Ovary (tissue), 9 donors: ENCODE measurements around the gene CDHR3. TPM values are rescaled to one million over a fixed set of nuclear protein-coding genes. Genes with fewer than 3 reads are reported as not detected.

Experiments used
- DNase-seq, 5 donors: peaks; one replicate each; pipeline ENCODE4 v3.0.0-alpha.2; 2019 to 2020
- H3K27ac ChIP-seq, 2 donors: fragments of 200-600 bp; one replicate each; pipeline versions ENCODE4 v1.5.1 to v1.8.0; 2019 to 2022
- H3K27me3 ChIP-seq: fragments of 200-600 bp; one replicate; pipeline ENCODE4 v1.8.0; 2022
- H3K36me3 ChIP-seq: fragments of 200-600 bp; sonication (generic); one replicate; pipeline ENCODE4 v1.5.1; 2019
- H3K4me1 ChIP-seq: one replicate; pipeline ENCODE4 v1.8.1; 2013; ENCODE audit warnings: mild to moderate bottlenecking, moderate library complexity; ENCODE audit not compliant: insufficient read depth
- H3K4me3 ChIP-seq: fragments of 200-600 bp; sonication (generic); one replicate; pipeline ENCODE4 v1.5.1; 2017
- H3K9me3 ChIP-seq, 2 donors: fragments of 200-600 bp in 1 of 2; sonication (generic) in 1 of 2; one replicate each; pipeline versions ENCODE4 v1.5.1 to v1.8.1; 2013 to 2019; ENCODE audit warnings: mild to moderate bottlenecking in 1 of 2, moderate library complexity in 1 of 2
- CTCF ChIP-seq, 3 donors: fragments of 450-650 bp in 2 of 3; fragments of 200-600 bp in 1 of 3; IDR thresholded peaks; one replicate each; pipeline versions ENCODE4 v1.5.1 to v1.8.0; 2016 to 2022; ENCODE audit warnings: antibody characterized with exemption in 3 of 3, mild to moderate bottlenecking in 1 of 3
- EP300 ChIP-seq: sonication (generic); formaldehyde crosslinking; IDR thresholded peaks from one replicate; pipeline ENCODE4 v1.6.1; 2017; ENCODE audit warnings: antibody characterized with exemption
- POLR2A ChIP-seq: fragments of 450-650 bp; IDR thresholded peaks from one replicate; pipeline ENCODE4 v1.6.1; 2017; ENCODE audit warnings: antibody characterized with exemption, mild to moderate bottlenecking, moderate library complexity
- WGBS, 3 donors: extraction: QIAGEN DNeasy Blood & Tissue Kit in 1 of 3; methylation state at CpG; one replicate each; pipeline versions ENCODE4 v1.1.5 to v1.1.7; 2013 to 2017; 5-methylcytosine and 5-hydroxymethylcytosine counted together
- intact Hi-C, 4 donors: fragments of 100-400 bp; cut with DNase I; formaldehyde crosslinking; loops; one replicate each; pipeline versions ENCODE4 v1.11.0 to v1.15.1; 2022 to 2023
- polyA plus RNA-seq, 2 donors: library from polyadenylated mRNA; stranded (reverse); fragments of 200-250 nt in 1 of 2; fragments of 350-450 nt in 1 of 2; fragmentation: Illumina TruSeq in 1 of 2; extraction: RNeasy Lipid Tissue Mini Kit (QIAGEN cat#74804) in 1 of 2; gene quantifications; one replicate each; pipeline ENCODE4 v1.2.3, GENCODE V29; 2013 to 2014
- total RNA-seq, 7 donors: library from RNA; depleted of rRNA in 2 of 7; stranded (reverse); fragments of >200 nt in 2 of 7; fragmentation: NEBNext Ultra II Directional in 3 of 7; extraction: Animal tissue kit (Norgen Biotek cat#: 25700) in 3 of 7; gene quantifications; one replicate each; pipeline versions ENCODE4 v1.1.0 to v1.2.4, GENCODE V29; 2016 to 2023
- donor health status: DM: no; HTN: no; CAD: no; lungs with moderate emphysema.
- donor health status: DM: no; HTN: no; CAD: no.
- donor health status: Bipolar disorder and iron deficiency.
- donor health status: DM: yes; HTN: yes; CAD: no.
- donor health status: DM: no; HTN: no; CAD: no.
- donor health status: DM: yes; HTN: yes; CAD: no.

The CDHR3 gene
- total and polyA plus RNA-seq, 9 donors = 1.8 to 76.4 (median 8.6) TPM

GRCh38 chr7:106057962-106058927 is 95.2 kb downstream of the CDHR3 start:
- no peak for DNase-seq
- H3K36me3 ChIP-seq = no peaks in the 10 kb centered on the region
- intact Hi-C loops = loop anchor here (2.0 to 5.0 kb wide), 3 partner anchors 94 to 97 kb away; no protein-coding TSS in a partner anchor
- H3K4me1 ChIP-seq = no peaks in the 10 kb centered on the region
- TF ChIP-seq POLR2A = no peak
- no peak for TF ChIP-seq EP300
- TF ChIP-seq CTCF (IDR thresholded peaks at IDR 0.05) = no peak
- H3K27me3 ChIP-seq = no peaks in the 10 kb centered on the region
- H3K27ac ChIP-seq = no peak overlapping the region
- 84 to 90% (median 89%) methylated on average over 19 of the region's 19 CpGs for WGBS, 3 donors
- H3K4me3 ChIP-seq = no peak overlapping the region
- no peaks in the 10 kb centered on the region for H3K9me3 ChIP-seq

- no peak for DNase-seq
- H3K36me3 ChIP-seq = no peaks in the 10 kb centered on the region
- no peak overlapping the region for H3K27ac ChIP-seq
- 95 to 97% (median 95%) methylated on average over 3 of the region's 3 CpGs for WGBS, 3 donors
- H3K4me3 ChIP-seq = no peak overlapping the region
- TF ChIP-seq POLR2A (no peak), EP300 (no peak), CTCF (IDR thresholded peaks at IDR 0.05) (no peak)
- intact Hi-C loops = loop anchor here in 3 of 4 donors (2.0 to 5.0 kb wide), 2 partner anchors 93 to 96 kb away; no protein-coding TSS in a partner anchor
- H3K27me3 ChIP-seq = no peaks in the 10 kb centered on the region
- no peaks in the 10 kb centered on the region for H3K4me1 ChIP-seq
- H3K9me3 ChIP-seq = no peaks in the 10 kb centered on the region
Observed at GRCh38 chr7:106058928-106059324, 95.9 kb downstream of the CDHR3 start.

- no peaks in the 10 kb centered on the region for H3K36me3 ChIP-seq
- H3K4me3 ChIP-seq = no peak overlapping the region
- TF ChIP-seq CTCF (IDR thresholded peaks at IDR 0.05) (no peak), EP300 (no peak), POLR2A (no peak)
- DNase-seq = no peak
- 84 to 93% (median 91%) methylated on average over 2 of the region's 2 CpGs for WGBS, 3 donors
- no peak overlapping the region for H3K27ac ChIP-seq
- no peaks in the 10 kb centered on the region for H3K9me3 ChIP-seq
- H3K27me3 ChIP-seq = no peaks in the 10 kb centered on the region
- intact Hi-C loops = loop anchor here in 3 of 4 donors (2.0 to 5.0 kb wide), 2 partner anchors 93 to 95 kb away; no protein-coding TSS in a partner anchor
- peaks cover 5% of the 10 kb centered on the region for H3K4me1 ChIP-seq
Observed at GRCh38 chr7:106059556-106059955, 96.5 kb downstream of the CDHR3 start.

GRCh38 chr7:106060394-106060920 is 97.4 kb downstream of the CDHR3 start:
- H3K36me3 ChIP-seq = no peaks in the 10 kb centered on the region
- no peaks in the 10 kb centered on the region for H3K27me3 ChIP-seq
- no peaks in the 10 kb centered on the region for H3K9me3 ChIP-seq
- no peak for TF ChIP-seq CTCF (IDR thresholded peaks at IDR 0.05)
- no peak for TF ChIP-seq EP300
- no peak for TF ChIP-seq POLR2A
- peaks cover 9% of the 10 kb centered on the region for H3K4me1 ChIP-seq
- no peak for DNase-seq
- intact Hi-C loops = no loop called here
- WGBS, 3 donors = 90 to 94% (median 94%) methylated on average over 7 of the region's 7 CpGs
- no peak overlapping the region for H3K27ac ChIP-seq
- H3K4me3 ChIP-seq = no peak overlapping the region
